ENCODE results near the gene CAPN6.

CAPN6 gene

GRCh38 chrX:111270339-111270738 lies at the start of gene CAPN6:
Gene CAPN6 (minus strand): TSS chrX:111270483. CDS start chrX:111263936, 6,547 bp downstream.
- DNase-seq (ENCODE audit: low spot score): peak; percentile 24

- DNase-seq (ENCODE audit: low spot score): no peak
Observed at GRCh38 chrX:111319451-111319850, 49.2 kb upstream of the CAPN6 start.

GRCh38 chrX:111318901-111319300 lies 48.6 kb upstream of the CAPN6 start:
- no peak for DNase-seq (ENCODE audit: low spot score)

- no peak for DNase-seq (ENCODE audit: low spot score)
Observed at GRCh38 chrX:111309083-111309482, 38.8 kb upstream of the CAPN6 start.

GRCh38 chrX:111308039-111308438 lies 37.8 kb upstream of the CAPN6 start:
- DNase-seq (ENCODE audit: low spot score): no peak

GRCh38 chrX:111302284-111302683 lies 32.0 kb upstream of the CAPN6 start:
- DNase-seq (ENCODE audit: low spot score): no peak

- no peak for DNase-seq (ENCODE audit: low spot score)
Observed at GRCh38 chrX:111288841-111289240, 18.6 kb upstream of the CAPN6 start.

GRCh38 chrX:111284631-111285293 lies 14.5 kb upstream of the CAPN6 start:
- peak; percentile 72 for DNase-seq (ENCODE audit: low spot score)

GRCh38 chrX:111283446-111283845 lies 13.2 kb upstream of the CAPN6 start:
- no peak for DNase-seq (ENCODE audit: low spot score)

GRCh38 chrX:111282991-111283390 lies 12.7 kb upstream of the CAPN6 start:
- no peak for DNase-seq (ENCODE audit: low spot score)

- no peak for DNase-seq (ENCODE audit: low spot score)
Observed at GRCh38 chrX:111282139-111282538, 11.9 kb upstream of the CAPN6 start.

- no peak for DNase-seq (ENCODE audit: low spot score)
Observed at GRCh38 chrX:111268506-111268905, 1.8 kb downstream of the CAPN6 start.

GRCh38 chrX:111265486-111265885 lies 4.8 kb downstream of the CAPN6 start:
- DNase-seq (ENCODE audit: low spot score): no peak

- DNase-seq (ENCODE audit: low spot score): no peak
Observed at GRCh38 chrX:111264385-111264784, 5.9 kb downstream of the CAPN6 start.

GRCh38 chrX:111262086-111262485 lies 8.2 kb downstream of the CAPN6 start:
- no peak for DNase-seq (ENCODE audit: low spot score)

- DNase-seq (ENCODE audit: low spot score): no peak
Observed at GRCh38 chrX:111260451-111260850, 9.8 kb downstream of the CAPN6 start.

- DNase-seq (ENCODE audit: low spot score): no peak
Observed at GRCh38 chrX:111259559-111259958, 10.7 kb downstream of the CAPN6 start.

GRCh38 chrX:111257733-111258132 lies 12.6 kb downstream of the CAPN6 start:
- no peak for DNase-seq (ENCODE audit: low spot score)

GRCh38 chrX:111254896-111255693 lies 15.2 kb downstream of the CAPN6 start:
- peak; percentile 65 for DNase-seq (ENCODE audit: low spot score)

GRCh38 chrX:111244235-111244750 lies 26.0 kb downstream of the CAPN6 start:
- peak; percentile 9 for DNase-seq (ENCODE audit: low spot score)

- no peak for DNase-seq (ENCODE audit: low spot score)
Observed at GRCh38 chrX:111216293-111216801, 53.9 kb downstream of the CAPN6 start.

GRCh38 chrX:111207851-111208250 lies 62.4 kb downstream of the CAPN6 start:
- DNase-seq (ENCODE audit: low spot score): no peak

GRCh38 chrX:111200327-111200726 lies 70.0 kb downstream of the CAPN6 start:
- DNase-seq (ENCODE audit: low spot score): no peak
